Astrocyte (in vitro differentiated cells and primary cell): ENCODE measurements around the gene MTUS2.

Experiments used
- EZH2 ChIP-seq: IDR thresholded peaks from 2 replicates; pipeline ENCODE4 v1.6.1; 2012; ENCODE audit warnings: mild to moderate bottlenecking, low read length, inconsistent platforms; ENCODE audit not compliant: insufficient read depth
- TF ChIP-seq, protein P1 (sequence below): IDR thresholded peaks from 2 replicates; pipeline ENCODE4 v1.5.1; 2011; ENCODE audit warnings: low read depth, mild to moderate bottlenecking, inconsistent platforms, low read length, moderate library complexity; ENCODE audit not compliant: insufficient read depth

DNA sequence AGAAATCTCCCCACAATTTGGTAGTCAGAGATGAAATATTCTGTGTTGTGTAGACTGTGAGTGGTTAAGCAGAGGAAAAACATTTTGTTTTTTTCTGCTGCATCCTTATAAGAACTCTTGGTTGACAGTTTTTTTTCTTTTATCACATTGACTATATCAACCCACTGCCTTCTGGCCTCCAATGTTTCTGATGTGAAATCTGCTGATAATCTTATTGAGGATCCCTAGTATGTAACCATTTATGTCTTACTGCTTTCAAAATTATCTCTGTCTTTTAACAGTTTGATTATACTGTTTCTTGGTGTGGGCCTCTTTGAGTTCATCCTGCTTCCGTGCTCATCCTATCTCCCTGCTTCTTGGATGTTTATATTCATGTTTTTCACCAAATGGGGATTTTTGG lies 316.9 kb downstream of the MTUS2 start:
- TF ChIP-seq, protein P1, sequence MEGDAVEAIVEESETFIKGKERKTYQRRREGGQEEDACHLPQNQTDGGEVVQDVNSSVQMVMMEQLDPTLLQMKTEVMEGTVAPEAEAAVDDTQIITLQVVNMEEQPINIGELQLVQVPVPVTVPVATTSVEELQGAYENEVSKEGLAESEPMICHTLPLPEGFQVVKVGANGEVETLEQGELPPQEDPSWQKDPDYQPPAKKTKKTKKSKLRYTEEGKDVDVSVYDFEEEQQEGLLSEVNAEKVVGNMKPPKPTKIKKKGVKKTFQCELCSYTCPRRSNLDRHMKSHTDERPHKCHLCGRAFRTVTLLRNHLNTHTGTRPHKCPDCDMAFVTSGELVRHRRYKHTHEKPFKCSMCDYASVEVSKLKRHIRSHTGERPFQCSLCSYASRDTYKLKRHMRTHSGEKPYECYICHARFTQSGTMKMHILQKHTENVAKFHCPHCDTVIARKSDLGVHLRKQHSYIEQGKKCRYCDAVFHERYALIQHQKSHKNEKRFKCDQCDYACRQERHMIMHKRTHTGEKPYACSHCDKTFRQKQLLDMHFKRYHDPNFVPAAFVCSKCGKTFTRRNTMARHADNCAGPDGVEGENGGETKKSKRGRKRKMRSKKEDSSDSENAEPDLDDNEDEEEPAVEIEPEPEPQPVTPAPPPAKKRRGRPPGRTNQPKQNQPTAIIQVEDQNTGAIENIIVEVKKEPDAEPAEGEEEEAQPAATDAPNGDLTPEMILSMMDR: no peak
- TF ChIP-seq EZH2: no peak
